Raji (cell line): Measurements from ENCODE around the gene P2RX6.

Experiments used
- POLR2A ChIP-seq: IDR thresholded peaks from 2 replicates; pipeline ENCODE4 v1.6.1; 2011; ENCODE audit warnings: low read depth, low read length, control low read depth; ENCODE audit not compliant: insufficient read depth

Gene P2RX6

GRCh38 chr22:21044931-21045584 lies 30.1 kb downstream of the P2RX6 start:
- no peak for TF ChIP-seq POLR2A

GRCh38 chr22:21045585-21046294 lies 30.8 kb downstream of the P2RX6 start, which contains the start of gene LRRC74B:
Gene LRRC74B (plus strand): TSS chr22:21045946. CDS start chr22:21045987, 41 bp downstream.
- no peak for TF ChIP-seq POLR2A

DNA sequence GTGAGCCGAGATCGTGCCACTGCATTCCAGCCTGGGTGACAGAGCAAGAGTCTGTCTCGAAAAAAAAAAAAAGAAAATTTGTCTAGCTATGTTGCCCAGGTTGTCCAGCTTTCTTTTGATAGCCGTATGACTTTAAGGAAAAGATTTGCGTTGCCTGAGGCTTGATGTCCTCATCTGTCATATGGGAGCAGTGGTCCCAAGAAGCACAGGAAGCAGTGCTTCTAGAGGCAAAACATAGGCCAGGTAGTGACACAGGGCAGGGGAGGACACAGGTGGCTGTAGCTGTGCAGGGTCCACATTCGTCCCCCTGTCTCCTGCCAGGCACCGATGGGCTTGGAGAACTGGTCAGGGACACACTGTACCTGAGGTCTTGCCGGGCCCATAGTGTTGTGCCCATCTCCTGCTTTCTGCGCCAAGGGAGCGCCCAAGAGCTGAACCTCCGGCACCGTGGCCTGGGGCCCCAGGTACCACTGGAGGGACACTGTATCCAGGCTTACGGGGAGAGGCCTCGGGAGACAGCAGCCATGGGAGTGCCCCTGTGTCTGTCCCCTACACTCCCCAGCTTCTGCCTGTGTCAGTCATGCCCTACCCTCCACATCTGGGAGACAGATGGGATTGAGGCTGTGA lies 32.2 kb downstream of the P2RX6 start:
- no peak for TF ChIP-seq POLR2A

DNA sequence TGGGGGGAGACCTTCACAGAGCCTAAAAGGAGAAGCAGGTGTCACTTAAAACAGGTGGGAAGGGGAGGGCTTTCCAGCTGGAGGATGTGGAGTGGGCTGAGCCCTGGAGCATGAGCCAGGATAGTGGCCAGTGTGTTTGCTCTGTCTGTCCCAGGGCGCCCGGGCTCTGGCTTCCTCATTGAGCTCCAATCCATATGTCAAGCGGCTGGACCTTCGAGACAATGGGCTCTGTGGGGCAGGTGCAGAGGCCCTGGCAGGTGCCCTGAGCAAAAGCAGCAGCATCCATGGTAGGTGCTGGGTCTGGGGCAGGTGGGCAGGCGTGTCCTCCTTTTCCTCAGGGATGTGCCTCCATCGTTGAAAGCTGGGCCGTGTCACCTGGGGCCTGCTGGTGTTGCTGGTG lies 32.8 kb downstream of the P2RX6 start:
- no peak for TF ChIP-seq POLR2A

DNA sequence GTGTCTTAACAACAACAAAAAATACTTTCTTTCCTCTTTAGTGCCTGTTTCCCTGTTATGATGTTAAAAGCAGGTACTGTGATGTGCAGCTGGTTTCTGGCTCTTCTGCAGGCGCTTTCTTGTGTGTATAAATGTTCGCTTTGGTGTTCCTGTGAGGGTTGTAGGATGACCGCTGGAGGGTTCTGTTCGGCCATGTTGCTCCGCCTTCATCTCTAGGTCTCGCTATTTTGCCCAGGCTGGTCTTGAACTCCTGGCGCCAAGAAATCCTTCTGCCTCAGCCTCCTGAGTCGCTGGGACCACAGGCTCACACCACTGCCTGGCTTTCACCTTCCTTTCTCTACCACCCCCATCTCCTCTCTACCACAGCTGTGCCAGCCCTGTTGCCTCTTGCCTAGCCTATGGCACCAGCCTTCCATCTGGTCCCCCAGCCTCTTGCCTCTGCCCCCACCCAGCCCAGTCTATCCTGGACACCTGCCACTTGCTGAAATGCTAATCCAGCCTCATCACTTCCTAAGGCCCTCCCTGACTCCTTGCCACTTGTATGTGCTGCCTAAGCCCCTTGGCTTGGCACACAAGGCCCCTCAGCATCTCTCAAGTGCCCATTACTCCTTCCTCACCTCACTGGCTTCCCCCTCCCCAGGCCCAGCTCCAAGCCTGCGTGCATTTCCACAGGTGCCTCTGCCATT lies 36.3 kb downstream of the P2RX6 start:
- no peak for TF ChIP-seq POLR2A

- no peak for TF ChIP-seq POLR2A
Measured at GRCh38 chr22:21051831-21052400, 37.0 kb downstream of the P2RX6 start.

DNA sequence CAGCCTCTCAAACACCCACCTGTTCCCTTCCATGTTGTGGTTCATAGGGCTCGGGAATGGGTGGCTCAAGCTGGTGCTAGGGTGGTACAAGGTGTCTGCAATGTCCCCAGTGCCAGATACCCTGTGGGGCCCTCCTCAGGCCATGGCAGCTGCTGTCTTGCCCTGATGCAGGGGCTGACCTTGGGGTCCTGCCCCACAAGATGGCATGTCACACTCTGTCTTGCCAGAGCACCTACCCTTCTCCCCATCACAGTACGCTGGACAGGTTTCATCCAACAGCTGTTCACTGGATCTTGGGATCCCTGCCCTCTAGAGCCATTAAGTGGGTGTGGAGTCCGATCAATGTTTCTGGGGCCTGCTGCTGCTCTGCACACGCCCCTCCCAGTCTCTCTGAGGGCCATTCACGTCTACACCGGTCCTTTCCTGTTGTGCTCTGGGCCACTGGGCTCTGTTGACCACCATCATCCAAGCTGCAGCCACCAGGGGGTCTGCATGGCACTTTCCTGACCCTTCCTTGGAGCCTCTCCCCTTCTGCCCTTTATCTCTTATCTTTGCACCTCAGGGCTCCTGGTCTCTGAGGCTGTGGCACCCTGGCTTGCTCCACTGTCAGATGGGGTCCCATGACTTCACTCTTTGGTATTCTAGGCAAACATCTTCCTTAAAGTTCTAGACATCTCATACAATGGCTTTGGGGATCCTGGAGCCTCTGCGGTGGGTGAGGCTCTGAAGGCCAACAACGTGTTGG lies 37.9 kb downstream of the P2RX6 start:
- no peak for TF ChIP-seq POLR2A

DNA sequence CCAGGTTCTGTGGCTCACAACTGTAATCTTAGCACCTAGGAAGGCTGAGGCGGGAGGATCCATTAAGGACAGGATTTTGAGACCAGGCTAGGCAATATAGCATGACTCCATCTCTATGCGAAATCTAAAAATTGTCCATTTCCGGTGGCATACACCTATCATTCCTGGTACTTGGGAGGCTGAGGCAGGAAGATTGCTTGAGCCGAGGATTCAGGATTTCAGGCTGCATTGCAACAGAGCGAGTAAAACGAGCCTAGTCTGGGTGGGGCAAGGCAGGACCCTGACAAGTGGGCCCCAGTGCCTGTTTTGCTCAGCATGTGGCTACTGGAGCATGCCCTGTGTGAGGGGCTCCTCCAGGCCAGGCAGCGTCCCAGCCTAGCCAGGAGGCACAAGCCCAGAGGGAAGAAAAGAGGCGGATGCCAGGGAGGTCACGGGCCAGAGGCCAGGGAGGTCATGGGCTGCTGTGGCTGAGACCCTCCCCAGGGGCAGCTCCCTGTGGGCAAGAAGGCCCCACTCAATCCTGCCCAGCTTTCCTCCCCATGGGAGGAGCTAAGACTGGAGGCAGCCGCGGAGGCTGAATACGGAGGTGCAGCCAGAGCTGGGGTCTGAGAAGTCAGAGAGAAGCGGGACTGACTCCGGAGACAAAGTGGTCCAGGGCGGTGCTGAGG lies 39.2 kb downstream of the P2RX6 start:
- TF ChIP-seq POLR2A = no peak

DNA sequence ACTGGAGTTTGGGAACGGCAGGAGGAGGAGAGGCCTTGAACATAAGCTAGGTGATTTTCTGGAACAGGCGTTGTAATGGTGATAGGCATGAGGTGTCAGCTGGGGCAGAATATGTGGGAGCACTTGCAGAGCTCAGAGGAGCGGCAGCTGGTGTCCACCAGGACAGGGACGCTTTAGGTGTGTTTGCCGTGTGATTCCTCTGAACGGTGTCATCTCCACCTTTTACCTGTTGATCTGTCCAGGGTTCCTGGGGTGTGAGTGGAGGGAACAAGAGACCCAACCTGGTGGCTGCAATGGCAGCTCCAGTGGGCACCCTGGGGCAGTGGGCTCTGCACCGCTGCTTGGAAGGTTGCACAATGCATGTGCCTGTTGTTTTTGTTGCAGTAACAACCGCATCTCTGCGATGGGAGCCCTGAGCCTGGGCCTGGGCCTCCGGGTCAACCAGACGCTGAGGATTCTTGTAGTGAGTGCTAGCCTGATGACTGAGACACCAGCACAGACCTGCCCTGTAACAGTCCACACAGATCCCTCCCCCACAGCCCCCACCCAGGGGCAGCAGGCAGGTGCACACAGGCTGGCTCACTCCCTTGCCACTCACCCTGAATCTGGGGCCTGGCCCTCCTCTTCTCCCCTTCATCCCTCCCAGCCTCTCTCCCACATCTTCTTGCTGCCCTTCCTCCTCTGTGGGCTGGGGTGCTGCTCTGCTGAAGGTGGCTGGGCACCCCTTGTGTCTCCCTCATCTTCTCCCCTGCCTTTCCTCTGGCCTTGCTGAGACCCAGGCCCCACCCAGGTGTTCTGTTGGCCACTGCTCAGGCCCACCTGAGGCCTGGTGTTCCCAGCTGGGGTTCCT lies 40.0 kb downstream of the P2RX6 start:
- TF ChIP-seq POLR2A = no peak

- TF ChIP-seq POLR2A = no peak
Measured at GRCh38 chr22:21055564-21055834, 40.5 kb downstream of the P2RX6 start.

GRCh38 chr22:21055880-21056319 lies 40.9 kb downstream of the P2RX6 start:
- TF ChIP-seq POLR2A = no peak

DNA sequence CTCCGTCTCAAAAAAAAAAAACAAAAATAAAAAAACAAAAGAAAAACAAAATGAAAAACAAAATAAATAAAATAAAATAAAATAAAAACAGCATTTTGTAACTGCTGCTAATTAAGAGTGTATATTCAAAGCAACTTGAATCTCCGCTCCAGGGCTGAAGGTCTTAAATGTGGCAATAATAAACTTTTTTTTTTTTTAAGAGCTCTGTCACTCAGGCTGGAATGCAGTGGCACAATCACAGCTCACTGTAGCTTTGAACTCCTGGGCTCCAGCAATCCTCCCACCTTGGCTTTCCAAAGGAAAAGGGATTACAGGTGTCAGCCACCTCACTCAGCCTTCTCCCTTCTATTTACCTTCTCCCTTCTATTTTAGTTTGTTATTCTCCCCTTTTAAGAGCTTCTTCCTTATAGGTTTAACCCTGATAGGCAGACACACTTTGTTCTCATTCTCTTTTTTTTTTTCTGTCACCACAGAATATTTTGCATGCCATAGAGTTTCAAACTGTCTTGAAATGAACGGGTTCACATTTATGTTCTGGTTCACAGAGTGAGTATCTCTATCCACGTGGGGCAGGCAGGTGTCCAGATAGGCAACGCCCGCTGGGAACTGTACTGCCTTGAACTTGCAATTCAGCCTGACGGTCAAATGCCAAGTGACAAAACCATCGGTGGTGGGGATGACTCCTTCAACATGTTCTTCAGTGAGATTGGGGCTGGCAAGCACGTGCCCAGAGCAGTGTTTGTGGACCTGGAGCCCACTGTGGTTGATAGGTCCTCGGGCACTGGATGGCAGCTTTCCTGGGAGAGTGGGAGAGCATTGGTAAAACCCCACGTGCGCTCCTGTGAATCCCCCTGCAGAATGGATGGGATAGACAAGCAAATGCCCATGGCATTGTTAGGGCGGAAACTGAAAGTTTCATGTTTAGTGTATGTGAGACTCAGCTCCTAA lies 50.2 kb downstream of the P2RX6 start:
- no peak for TF ChIP-seq POLR2A
